Adrenal gland (tissue), 12 donors: ENCODE results near the gene PUM2. TPM values are rescaled to one million over a fixed set of nuclear protein-coding genes. Genes with fewer than 3 reads are reported as not detected.

Source experiments
- polyA plus RNA-seq, 3 donors: library from polyadenylated mRNA; stranded (reverse); fragments of 200-250 nt in 2 of 3; fragments of 350-450 nt in 1 of 3; fragmentation: Illumina TruSeq in 1 of 3; extraction: RNeasy Lipid Tissue Mini Kit (QIAGEN cat#74804) in 1 of 3; gene quantifications; one replicate each; pipeline ENCODE4 v1.2.3, GENCODE V29; 2013 to 2014
- small RNA-seq, 2 donors: library from RNA; depleted of rRNA; stranded (forward); fragments of <200 nt; gene quantifications; one replicate each; pipeline ENCODE3, GENCODE V24; 2016
- total RNA-seq, 9 donors: library from RNA; depleted of rRNA in 4 of 9; stranded (reverse); fragments of >200 nt in 4 of 9; fragments of 120-200 nt in 1 of 9; fragmentation: NEBNext Ultra II Directional in 1 of 9; extraction: Animal tissue kit (Norgen Biotek cat#: 25700) in 1 of 9; gene quantifications; one replicate each; pipeline versions ENCODE4 v1.1.0 to v1.2.4, GENCODE V29; 2013 to 2023
- donor health status: healthy with polysubstance abuse.
- donor health status: Bipolar disorder and iron deficiency.
- donor health status: DM: yes; HTN: yes; CAD: no.
- donor health status: DM: no; HTN: no; CAD: no.
- donor health status: DM: no; HTN: no; CAD: no.
- donor health status: DM: yes; HTN: yes; CAD: no.

The PUM2 gene
- total and polyA plus RNA-seq, 12 donors: 25.5 to 105 (median 53.3) TPM

Small RNA genes lying within 50 kb of the gene (small RNA-seq; reads per million reads assigned to genes)
- gene RNU7-113P: 0 reads per million in 2 donors

Other genes starting within 250 kb of the PUM2 start
- gene SDC1, start 125.7 kb downstream of the PUM2 start, total RNA-seq: 10 to 100 TPM in 6 of 9 donors, 1 to 10 TPM in 3; 3.1 to 74.2 (median 21.9) TPM
- gene SDC1, start 125.7 kb downstream of the PUM2 start, polyA plus RNA-seq: 10 to 100 TPM in 1 of 3 donors, 1 to 10 TPM in 2; 6.7 to 19.2 (median 6.7) TPM
- gene RHOB, start 96.2 kb upstream of the PUM2 start, total RNA-seq: 1,000 to 10,000 TPM in 2 of 9 donors, 100 to 1,000 TPM in 7; 299 to 1,281 (median 728) TPM
- gene RHOB, start 96.2 kb upstream of the PUM2 start, polyA plus RNA-seq: 100 to 1,000 TPM; 130 to 271 (median 232) TPM